Psoas muscle (tissue), 8 donors: Measurements from ENCODE around the gene CFAP57. TPM values are rescaled to one million over a fixed set of nuclear protein-coding genes. Genes with fewer than 3 reads are reported as not detected.

ENCODE experiments used
- ATAC-seq, 4 donors: fragments of 200-7000 bp; cut with Tn5 transposase; one replicate each; pipeline ENCODE4 v1.9.1; 2020; ENCODE audit warnings: moderate library complexity in 3 of 4, mild to moderate bottlenecking in 2 of 4
- DNase-seq, 2 donors: peaks; one replicate each; pipeline ENCODE4 v3.0.0-alpha.2; 2020
- H3K27ac ChIP-seq: fragments of 200-600 bp; one replicate; pipeline ENCODE4 v1.8.0; 2022
- H3K27me3 ChIP-seq, 3 donors: fragments of 200-600 bp in 1 of 3; one replicate each; pipeline versions ENCODE4 v1.6.1 to v1.8.0; 2013 to 2022; ENCODE audit warnings: low read length in 2 of 3, mild to moderate bottlenecking in 2 of 3, moderate library complexity in 1 of 3; ENCODE audit not compliant: insufficient read depth in 3 of 3
- H3K36me3 ChIP-seq, 2 donors: fragments of 200-600 bp in 1 of 2; one replicate each; pipeline versions ENCODE4 v1.6.1 to v1.8.0; 2013 to 2022; ENCODE audit warnings: low read depth in 1 of 2, mild to moderate bottlenecking in 1 of 2, moderate library complexity in 1 of 2; ENCODE audit not compliant: insufficient read depth in 1 of 2
- H3K4me1 ChIP-seq: fragments of 200-600 bp; one replicate; pipeline ENCODE4 v1.8.0; 2022
- H3K4me3 ChIP-seq: fragments of 200-600 bp; one replicate; pipeline ENCODE4 v1.8.0; 2022; ENCODE audit warnings: mild to moderate bottlenecking
- H3K9me3 ChIP-seq: fragments of 200-600 bp; one replicate; pipeline ENCODE4 v1.8.0; 2022
- CTCF ChIP-seq: fragments of 200-600 bp; IDR thresholded peaks from one replicate; pipeline ENCODE4 v1.8.0; 2022; ENCODE audit warnings: antibody characterized with exemption
- WGBS, 3 donors: extraction: QIAGEN DNeasy Blood & Tissue Kit; methylation state at CpG; one replicate each; pipeline versions ENCODE4 v1.1.6 to v1.1.7; 2013; 5-methylcytosine and 5-hydroxymethylcytosine counted together
- intact Hi-C, 2 donors: fragments of 100-400 bp; cut with DNase I; formaldehyde crosslinking; loops; one replicate each; pipeline versions ENCODE4 v1.11.0 to v1.14.2; 2022
- polyA plus RNA-seq, 3 donors: library from polyadenylated mRNA; stranded (reverse); fragments of 200-250 nt; gene quantifications; one replicate each; pipeline ENCODE4 v1.2.3, GENCODE V29; 2013
- total RNA-seq, 4 donors: library from RNA; stranded (reverse); fragmentation: NEBNext Ultra II Directional in 2 of 4; extraction: Animal tissue kit (Norgen Biotek cat#: 25700) in 2 of 4; gene quantifications; one replicate each; pipeline versions ENCODE4 v1.2.1 to v1.2.4, GENCODE V29; 2021 to 2023
- donor health status: healthy with polysubstance abuse.
- donor health status: DM: no; HTN: no; CAD: no; lungs with moderate emphysema.
- donor health status: Bipolar disorder and iron deficiency.
- donor health status: healthy.
- donor health status: DM: yes; HTN: yes; CAD: no.
- donor health status: DM: no; HTN: no; CAD: no.
- donor health status: DM: no; HTN: no; CAD: no.
- donor health status: DM: yes; HTN: yes; CAD: no.

Gene CFAP57
- total and polyA plus RNA-seq, 7 donors: 0.04 to 0.26 (median 0.11) TPM; not detected in 3

GRCh38 chr1:43243299-43243698, 71.2 kb downstream of the CFAP57 start:
- Histone ChIP-seq H3K27ac (no peak overlapping the region), H3K4me3 (no peak overlapping the region), H3K27me3 (no peaks in the 10 kb centered on the region), H3K4me1 (no peaks in the 10 kb centered on the region), H3K9me3 (no peaks in the 10 kb centered on the region), H3K36me3 (no peaks in the 10 kb centered on the region)
- intact Hi-C loops: no loop called here
- no peak for TF ChIP-seq CTCF
- DNase-seq: no peak
- 79 to 82% (median 80%) methylated on average over 6 of the region's 6 CpGs for WGBS, 3 donors
- no peak for ATAC-seq

GRCh38 chr1:43246466-43247213, 74.5 kb downstream of the CFAP57 start:
- H3K4me3 ChIP-seq: no peak overlapping the region
- ATAC-seq (no peak), DNase-seq (no peak)
- no peaks in the 10 kb centered on the region for H3K4me1 ChIP-seq
- TF ChIP-seq CTCF: no peak
- 93 to 96% (median 95%) methylated on average over 4 of the region's 4 CpGs for WGBS, 3 donors
- no peaks in the 10 kb centered on the region for H3K9me3 ChIP-seq
- intact Hi-C loops: no loop called here
- H3K27ac ChIP-seq: no peak overlapping the region
- no peaks in the 10 kb centered on the region for H3K36me3 ChIP-seq
- peaks cover 0 to 6% (median 0%) of the 10 kb centered on the region in 3 donors for H3K27me3 ChIP-seq

GRCh38 chr1:43247256-43247921, 75.3 kb downstream of the CFAP57 start:
- DNase-seq (no peak), ATAC-seq (no peak)
- Histone ChIP-seq H3K9me3 (no peaks in the 10 kb centered on the region), H3K4me3 (no peak overlapping the region), H3K27ac (no peak overlapping the region), H3K27me3 (peaks cover 0 to 6% (median 0%) of the 10 kb centered on the region in 3 donors), H3K36me3 (no peaks in the 10 kb centered on the region), H3K4me1 (no peaks in the 10 kb centered on the region)
- WGBS, 3 donors: 77 to 89% (median 83%) methylated on average over 6 of the region's 6 CpGs
- TF ChIP-seq CTCF: no peak
- intact Hi-C loops: no loop called here

GRCh38 chr1:43250351-43250761, 78.2 kb downstream of the CFAP57 start:
- Histone ChIP-seq H3K4me1 (no peaks in the 10 kb centered on the region), H3K27me3 (peaks cover 0 to 6% (median 0%) of the 10 kb centered on the region in 3 donors), H3K27ac (no peak overlapping the region), H3K36me3 (no peaks in the 10 kb centered on the region), H3K9me3 (no peaks in the 10 kb centered on the region), H3K4me3 (no peak overlapping the region)
- no peak for ATAC-seq
- TF ChIP-seq CTCF: no peak
- WGBS, 3 donors: 79 to 83% (median 82%) methylated on average over 3 of the region's 3 CpGs
- intact Hi-C loops: no loop called here
- no peak for DNase-seq
